GM12892 (cell line): ENCODE results near the gene PID1.

Experiments
- POLR2A ChIP-seq: IDR thresholded peaks from 2 replicates; pipeline ENCODE4 v1.6.1; 2011; ENCODE audit warnings: low read depth, low read length, control low read depth
- POLR2AphosphoS5 ChIP-seq: IDR thresholded peaks from 2 replicates; pipeline ENCODE4 v1.6.1; 2011; ENCODE audit warnings: low read depth, low read length, control low read depth

GRCh38 chr2:229044581-229044980 is 226.5 kb downstream of the PID1 start:
- TF ChIP-seq POLR2AphosphoS5 (no peak), POLR2A (no peak)
